IPS-20b (cell line): ENCODE data around the gene C1orf159.

Source experiments
- H3K27ac ChIP-seq: one replicate; pipeline ENCODE4 v1.5.1; 2013; ENCODE audit warnings: low read length
- H3K27me3 ChIP-seq: 2 replicates; pipeline ENCODE4 v1.6.1; 2013; ENCODE audit warnings: mild to moderate bottlenecking, low read length, inconsistent platforms; ENCODE audit not compliant: insufficient read depth
- H3K36me3 ChIP-seq: 2 replicates; pipeline ENCODE4 v1.6.1; 2013; ENCODE audit warnings: low read depth, mild to moderate bottlenecking, inconsistent platforms, low read length, moderate library complexity; ENCODE audit not compliant: insufficient read depth
- H3K4me1 ChIP-seq: 2 replicates; pipeline ENCODE4 v1.6.1; 2013; ENCODE audit warnings: mild to moderate bottlenecking, control low read depth, inconsistent platforms, low read length, moderate library complexity; ENCODE audit not compliant: insufficient read depth
- H3K4me3 ChIP-seq: 2 replicates; pipeline ENCODE4 v1.5.1; 2013; ENCODE audit warnings: mild to moderate bottlenecking, low read length, inconsistent platforms
- H3K9ac ChIP-seq: 2 replicates; pipeline ENCODE4 v1.6.1; 2013; ENCODE audit warnings: low read depth, mild to moderate bottlenecking, inconsistent platforms, low read length, moderate library complexity
- H3K9me3 ChIP-seq: 2 replicates; pipeline ENCODE4 v1.6.1; 2013; ENCODE audit warnings: mild to moderate bottlenecking, low read depth, low read length, inconsistent platforms; ENCODE audit not compliant: insufficient read depth

Gene C1orf159

DNA sequence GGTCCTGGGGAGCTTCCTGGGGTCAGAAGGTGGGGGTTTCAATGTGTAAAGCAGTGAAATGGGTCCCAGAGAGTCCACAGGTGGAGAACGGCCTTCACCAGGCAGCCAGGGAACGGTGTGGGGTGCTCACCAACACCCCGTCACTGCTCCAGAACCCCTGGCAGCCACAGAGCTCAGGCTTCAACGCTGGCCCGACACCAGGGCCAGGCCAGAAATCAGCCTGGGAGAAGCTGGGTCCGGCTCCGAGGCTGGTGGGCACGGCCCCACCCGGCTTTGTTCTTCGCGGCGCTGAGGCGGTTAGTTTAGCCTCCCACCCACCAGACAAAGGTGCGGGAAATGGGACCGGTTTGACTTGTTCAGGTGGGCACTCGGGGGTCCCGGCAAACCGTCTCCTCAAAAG, 24.8 kb upstream of the C1orf159 start:
- Histone ChIP-seq H3K4me3 (no peak overlapping the region), H3K27me3 (peaks cover 16% of the 10 kb centered on the region; the same call in 1 of the 2 replicates), H3K9ac (no peak overlapping the region), H3K4me1 (no peaks in the 10 kb centered on the region), H3K36me3 (no peaks in the 10 kb centered on the region), H3K27ac (no peak overlapping the region), H3K9me3 (no peaks in the 10 kb centered on the region)

DNA sequence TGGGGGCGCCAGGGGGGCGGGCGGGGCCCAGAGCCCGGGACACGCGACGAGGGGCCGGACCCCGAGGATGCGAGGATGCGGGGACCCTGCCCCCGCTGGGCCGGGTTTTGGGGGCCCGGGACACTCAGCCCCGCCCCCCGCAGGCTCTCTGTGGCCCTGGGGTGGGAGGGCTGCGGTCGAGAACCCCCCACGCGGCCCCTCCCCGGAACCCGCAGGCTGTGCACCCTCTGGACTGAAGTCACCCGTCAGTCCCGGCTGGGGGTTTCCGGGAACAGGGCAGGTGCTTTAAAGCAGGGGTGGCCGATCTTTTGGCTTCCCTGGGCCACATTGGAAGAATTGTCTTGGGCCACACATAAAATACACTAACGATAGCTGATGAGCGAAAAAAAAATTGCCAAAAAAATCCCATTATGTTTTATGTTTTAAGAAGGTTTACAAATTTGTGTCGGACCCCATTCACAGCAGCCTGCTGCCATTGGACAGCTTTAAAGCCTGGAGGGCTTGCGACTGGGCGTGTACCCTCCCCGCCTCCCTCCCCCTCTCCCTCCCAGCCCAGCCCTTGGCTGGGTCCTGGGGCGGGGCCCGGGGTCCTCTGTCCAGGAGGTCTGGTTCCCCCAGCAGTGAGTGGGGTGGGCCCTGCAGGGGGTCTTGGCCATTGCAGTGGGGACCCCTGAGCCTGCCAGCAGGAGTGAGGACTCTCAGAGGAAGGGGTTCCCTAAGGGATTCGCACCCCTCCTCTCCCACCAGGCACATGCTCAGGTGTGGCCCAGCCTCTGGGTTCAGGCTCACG, 21.6 kb upstream of the C1orf159 start:
- peaks cover 16% of the 10 kb centered on the region; the same call in 1 of the 2 replicates for H3K27me3 ChIP-seq
- H3K9me3 ChIP-seq, result no peaks in the 10 kb centered on the region
- no peaks in the 10 kb centered on the region for H3K36me3 ChIP-seq
- H3K4me3 ChIP-seq, result no peak overlapping the region
- no peak overlapping the region for H3K9ac ChIP-seq
- no peak overlapping the region for H3K27ac ChIP-seq
- H3K4me1 ChIP-seq, result no peaks in the 10 kb centered on the region

DNA sequence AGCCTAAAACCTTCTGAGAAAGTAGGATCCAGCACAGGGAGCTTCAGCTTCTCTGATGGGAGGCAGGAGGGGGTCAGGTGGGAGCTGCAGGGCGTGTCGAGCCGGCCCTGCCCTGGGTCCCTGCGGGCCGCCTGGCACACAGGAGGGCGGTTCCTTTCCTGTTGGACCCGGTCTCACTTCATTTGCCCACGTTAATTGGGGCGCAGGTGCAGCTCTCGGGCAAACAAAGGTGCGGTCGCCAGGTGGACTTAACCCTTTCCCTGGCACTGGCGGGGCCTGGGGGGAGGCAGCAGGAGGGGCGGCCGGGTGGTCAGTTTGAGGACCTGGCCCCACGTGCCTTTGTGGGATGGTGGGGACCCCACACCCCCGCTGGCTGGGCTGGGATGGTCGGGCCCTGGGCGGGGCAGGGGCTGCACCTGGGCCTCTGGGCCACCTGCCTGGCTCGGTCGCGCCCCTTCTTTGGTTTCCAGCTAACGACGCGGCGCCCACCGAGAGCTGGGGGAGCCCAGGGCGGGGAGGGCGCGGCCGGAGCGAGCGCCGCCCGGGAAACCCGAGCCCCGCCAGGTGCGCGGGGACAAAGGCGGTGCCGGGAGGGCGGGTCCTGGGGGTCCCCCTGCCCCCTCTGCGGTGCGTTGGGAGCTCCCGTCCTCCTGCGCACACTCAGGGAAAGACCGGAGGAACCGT, 20.8 kb upstream of the C1orf159 start:
- no peaks in the 10 kb centered on the region for H3K4me1 ChIP-seq
- no peaks in the 10 kb centered on the region for H3K9me3 ChIP-seq
- H3K27me3 ChIP-seq, result peaks cover 16% of the 10 kb centered on the region; the same call in 1 of the 2 replicates
- H3K9ac ChIP-seq, result no peak overlapping the region
- no peak overlapping the region for H3K27ac ChIP-seq
- H3K4me3 ChIP-seq, result no peak overlapping the region
- no peaks in the 10 kb centered on the region for H3K36me3 ChIP-seq

DNA sequence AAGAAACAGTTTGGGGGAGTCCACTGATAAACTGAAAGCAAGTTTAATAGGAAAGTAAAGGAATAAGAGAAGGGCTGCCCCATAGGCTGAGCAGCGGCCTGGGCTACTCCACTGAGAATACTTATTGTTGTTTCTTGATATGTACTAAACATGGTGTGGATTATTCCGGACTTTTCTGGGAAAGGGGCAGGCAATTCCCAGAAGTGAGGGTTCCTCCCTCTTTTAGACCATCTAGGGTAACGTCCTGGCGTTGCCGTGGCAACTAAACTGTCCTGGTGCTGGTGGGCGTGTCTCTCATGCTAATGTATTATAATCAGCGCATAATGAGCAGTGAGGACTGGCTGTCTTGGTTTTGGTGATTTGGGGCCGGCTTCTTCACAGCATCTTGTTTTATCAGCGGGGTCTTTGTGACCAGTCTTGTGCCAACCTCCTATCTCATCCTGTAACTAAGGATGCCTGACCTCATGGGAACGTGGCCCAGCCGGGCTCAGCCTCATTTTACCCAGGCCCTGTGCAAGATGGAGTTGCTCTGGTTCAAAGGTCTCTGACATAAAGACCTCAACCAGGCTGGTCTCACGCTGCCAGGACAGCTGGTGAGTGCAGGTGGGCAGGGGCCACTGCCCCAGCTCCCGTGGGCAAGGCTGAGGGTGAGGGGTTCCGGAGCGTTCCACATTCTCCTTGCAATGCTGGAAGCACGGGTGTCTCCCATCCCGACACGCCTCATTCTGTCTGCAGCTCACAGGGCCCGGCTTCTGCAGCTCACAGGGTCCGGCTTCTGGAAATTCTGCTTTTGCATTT, 19.6 kb upstream of the C1orf159 start:
- Histone ChIP-seq H3K36me3 (no peaks in the 10 kb centered on the region), H3K9ac (no peak overlapping the region), H3K9me3 (no peaks in the 10 kb centered on the region), H3K4me1 (no peaks in the 10 kb centered on the region), H3K27ac (no peak overlapping the region), H3K27me3 (peaks cover 16% of the 10 kb centered on the region; the same call in 1 of the 2 replicates), H3K4me3 (no peak overlapping the region)

DNA sequence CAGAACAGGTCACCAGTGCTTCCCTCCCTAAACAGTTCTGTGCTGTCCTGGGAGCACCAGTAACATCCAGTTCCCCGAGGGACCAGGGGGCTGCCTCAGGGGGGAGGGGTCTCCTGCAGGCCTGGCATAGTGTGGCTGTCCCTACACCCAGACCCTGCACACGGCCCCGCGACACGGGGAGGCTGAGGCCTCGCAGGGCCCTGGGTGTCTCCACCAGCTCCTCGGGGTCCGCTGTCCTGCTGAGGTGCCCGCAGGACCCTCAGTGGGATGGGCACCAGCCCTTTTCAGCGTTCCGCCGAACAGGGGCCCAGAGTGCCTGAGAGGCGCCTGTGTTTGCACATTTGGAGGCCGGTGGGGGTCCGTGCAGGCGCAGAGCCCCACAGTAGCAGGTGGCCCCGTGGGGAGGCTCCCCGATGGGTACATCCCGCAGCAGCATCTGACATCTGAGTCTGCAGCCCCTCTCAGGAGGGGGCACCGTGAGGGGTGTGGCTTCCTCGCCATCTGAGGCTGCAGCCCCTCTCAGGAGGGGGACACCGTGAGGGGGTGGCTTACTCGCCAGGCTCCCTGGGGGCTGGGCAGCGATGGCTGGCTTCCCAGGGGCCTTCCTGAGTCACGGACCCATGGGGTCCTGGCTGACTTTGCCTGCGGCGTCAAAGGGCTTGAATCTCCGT, 18.5 kb upstream of the C1orf159 start:
- Histone ChIP-seq H3K4me3 (no peak overlapping the region), H3K27ac (no peak overlapping the region), H3K36me3 (no peaks in the 10 kb centered on the region), H3K9ac (no peak overlapping the region), H3K9me3 (no peaks in the 10 kb centered on the region), H3K4me1 (no peaks in the 10 kb centered on the region), H3K27me3 (peaks cover 16% of the 10 kb centered on the region; the same call in 1 of the 2 replicates)

DNA sequence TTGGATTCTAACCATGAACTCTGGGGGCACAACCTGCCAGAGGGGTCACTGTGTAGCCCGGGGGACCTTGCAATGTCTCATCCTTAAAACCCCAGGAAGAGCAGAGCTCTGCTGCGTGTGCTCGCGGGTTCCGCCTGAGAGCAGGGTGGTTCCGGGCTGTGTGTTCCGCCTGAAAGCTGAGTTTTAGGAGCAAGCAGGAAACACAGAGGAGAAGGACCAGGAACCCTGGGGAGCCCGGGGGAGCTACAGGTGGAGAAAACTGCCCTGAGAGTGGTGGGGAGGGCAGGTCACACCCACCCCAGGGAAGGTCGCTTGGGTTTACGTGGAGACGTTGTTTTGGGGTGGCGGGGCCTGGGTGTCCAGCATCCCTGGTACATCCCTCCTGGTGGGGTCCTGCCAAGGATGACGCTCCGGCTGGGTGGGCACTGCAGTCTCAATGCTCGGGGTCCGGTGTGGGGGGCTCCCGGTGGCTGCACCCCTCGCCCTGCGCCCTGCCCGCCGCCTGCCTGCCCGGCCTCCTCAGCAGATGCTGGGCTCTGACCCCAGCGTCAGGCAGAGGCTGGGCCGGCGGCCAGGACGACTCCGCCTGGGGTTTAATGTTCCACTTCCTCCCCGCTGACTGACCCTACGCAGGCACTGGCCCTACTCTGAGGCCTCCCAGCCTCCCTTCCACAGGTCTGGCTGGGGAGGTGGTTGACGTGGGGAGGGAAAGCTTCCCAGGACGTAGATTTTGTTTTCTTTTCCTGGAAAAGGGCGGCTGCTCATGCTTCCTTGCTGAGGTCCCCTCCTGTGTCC, 17.3 kb upstream of the C1orf159 start:
- no peaks in the 10 kb centered on the region for H3K4me1 ChIP-seq
- H3K27ac ChIP-seq, result no peak overlapping the region
- no peak overlapping the region for H3K9ac ChIP-seq
- peaks cover 16% of the 10 kb centered on the region; the same call in 1 of the 2 replicates for H3K27me3 ChIP-seq
- H3K9me3 ChIP-seq, result no peaks in the 10 kb centered on the region
- no peak overlapping the region for H3K4me3 ChIP-seq
- H3K36me3 ChIP-seq, result no peaks in the 10 kb centered on the region

DNA sequence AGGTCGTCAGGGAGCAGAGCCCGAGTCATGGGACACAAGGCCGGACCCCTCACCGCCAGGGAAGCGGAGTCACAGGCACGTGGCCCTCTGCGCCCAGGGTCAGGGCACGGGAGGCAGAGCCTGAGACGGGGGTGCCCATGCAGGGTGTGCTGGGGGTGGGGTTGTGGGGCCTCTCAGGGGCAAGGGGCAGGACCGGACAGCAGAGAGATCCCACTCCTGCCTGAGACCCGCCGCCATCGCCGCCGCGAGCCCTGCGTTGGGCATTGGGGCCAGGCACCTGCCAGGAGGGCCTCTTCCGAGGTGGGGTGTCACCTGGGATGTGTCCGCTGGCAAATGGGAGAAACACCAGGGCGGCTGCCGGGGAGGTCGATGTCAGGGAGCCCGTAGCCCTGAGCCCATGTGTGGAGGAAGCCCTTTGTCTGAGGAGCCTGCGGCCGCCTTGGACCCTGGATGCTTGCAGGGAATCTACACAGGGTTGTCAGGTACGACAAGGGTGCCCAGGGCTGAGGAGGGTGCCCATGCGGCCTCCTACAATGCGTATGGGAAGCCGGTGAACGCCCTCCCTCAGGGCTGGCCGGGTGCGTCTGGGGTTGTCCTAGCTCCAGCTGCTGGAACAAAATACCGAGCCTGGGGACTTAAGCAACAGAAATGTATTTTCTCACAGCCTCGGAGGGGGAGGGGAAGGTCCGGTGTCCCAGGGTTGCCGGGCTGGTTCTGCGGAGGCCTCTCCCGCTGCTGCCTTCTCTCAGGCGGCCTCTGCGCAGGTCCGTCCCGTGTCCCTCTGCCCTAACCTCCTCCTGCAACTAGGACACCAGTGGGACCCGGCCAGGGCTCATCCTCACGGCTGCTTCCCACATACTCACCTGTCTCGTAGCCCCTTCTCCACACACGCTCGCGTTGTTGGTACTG, 16.4 kb upstream of the C1orf159 start:
- H3K36me3 ChIP-seq, result no peaks in the 10 kb centered on the region
- no peaks in the 10 kb centered on the region for H3K9me3 ChIP-seq
- no peak overlapping the region for H3K27ac ChIP-seq
- no peak overlapping the region for H3K4me3 ChIP-seq
- peaks cover 10% of the 10 kb centered on the region; the same call in 1 of the 2 replicates for H3K27me3 ChIP-seq
- H3K9ac ChIP-seq, result no peak overlapping the region
- no peaks in the 10 kb centered on the region for H3K4me1 ChIP-seq

DNA sequence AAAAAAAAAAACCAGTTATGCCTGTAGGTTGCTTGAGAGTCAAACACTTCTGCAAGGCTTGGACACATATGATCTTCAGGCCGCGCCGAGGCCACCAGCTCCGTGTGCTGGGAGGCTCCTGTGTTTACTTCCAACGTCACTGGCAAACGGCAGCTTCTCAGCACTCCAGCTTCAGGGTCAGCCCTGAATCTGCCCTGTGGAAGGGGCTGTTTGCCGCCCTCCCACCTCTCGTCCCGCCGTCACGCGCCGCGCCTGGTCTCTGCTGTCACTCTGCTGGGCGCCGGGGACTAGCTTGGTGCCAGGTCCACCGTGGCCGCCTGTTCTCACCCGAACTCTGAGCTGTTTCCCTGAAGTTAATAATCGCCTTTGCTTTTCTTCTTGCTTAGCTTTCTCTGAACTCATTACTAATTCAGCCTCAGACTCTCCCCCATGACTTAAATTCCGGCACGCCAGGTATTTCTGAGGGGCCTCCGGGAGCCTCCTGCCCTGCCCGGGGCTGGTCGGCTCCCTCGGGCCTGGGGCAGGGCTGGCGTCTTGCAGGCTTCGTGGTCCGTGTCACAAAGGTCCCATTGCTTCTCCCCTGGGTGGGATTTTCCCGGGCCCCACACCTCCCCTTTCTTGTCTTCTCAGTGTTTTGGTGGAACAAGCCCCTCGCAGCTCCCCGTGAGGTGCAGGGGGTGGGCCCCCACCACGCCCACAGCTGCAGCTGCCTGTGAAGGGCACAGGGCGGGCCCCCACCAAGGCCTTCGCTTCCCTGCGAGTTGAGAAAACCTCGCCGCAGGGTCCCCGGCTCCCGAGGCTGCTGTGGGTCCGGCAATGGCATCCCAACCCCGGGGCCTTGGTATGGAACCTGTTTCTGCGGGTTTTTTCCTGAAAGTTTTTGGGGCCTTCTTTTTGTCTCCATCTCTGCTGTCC, 14.6 kb upstream of the C1orf159 start:
- no peaks in the 10 kb centered on the region for H3K36me3 ChIP-seq
- no peak overlapping the region for H3K9ac ChIP-seq
- no peak overlapping the region for H3K4me3 ChIP-seq
- no peaks in the 10 kb centered on the region for H3K27me3 ChIP-seq
- H3K27ac ChIP-seq, result no peak overlapping the region
- no peaks in the 10 kb centered on the region for H3K9me3 ChIP-seq
- no peaks in the 10 kb centered on the region for H3K4me1 ChIP-seq

DNA sequence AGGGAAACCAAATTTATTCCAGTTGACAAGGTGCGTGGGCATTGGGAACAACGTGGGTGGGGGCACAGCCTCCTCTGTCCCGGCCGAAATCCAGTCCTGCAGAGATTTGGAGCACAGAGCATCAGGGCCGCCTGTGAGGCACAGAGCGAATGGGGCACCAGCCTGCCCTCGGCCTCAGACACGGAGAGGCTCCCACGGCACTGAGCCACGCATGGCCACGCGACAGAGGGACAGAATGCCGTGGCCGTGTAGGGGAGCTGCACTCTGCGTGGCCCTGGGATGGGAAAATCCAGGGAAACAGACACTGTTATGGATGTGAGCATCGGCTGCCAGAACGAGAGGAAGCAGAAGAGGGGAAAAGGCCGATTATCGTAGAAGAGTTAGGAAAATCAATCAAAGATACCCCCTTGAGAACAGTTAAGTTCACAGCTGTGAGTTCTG, 13.5 kb upstream of the C1orf159 start:
- no peaks in the 10 kb centered on the region for H3K36me3 ChIP-seq
- no peak overlapping the region for H3K9ac ChIP-seq
- H3K9me3 ChIP-seq, result no peaks in the 10 kb centered on the region
- H3K27ac ChIP-seq, result no peak overlapping the region
- no peak overlapping the region for H3K4me3 ChIP-seq
- H3K27me3 ChIP-seq, result no peaks in the 10 kb centered on the region
- H3K4me1 ChIP-seq, result no peaks in the 10 kb centered on the region
